NK-92 (cell line): Measurements from ENCODE around the gene PHF3.

Experiments used
- DNase-seq: peaks from one replicate; lab custom pipeline; 2025; ENCODE audit not compliant: unreplicated experiment; lab: John Stamatoyannopoulos, UW

Gene PHF3

GRCh38 chr6:63760199-63760598 is 124.6 kb downstream of the PHF3 start:
- DNase-seq = no peak

DNA sequence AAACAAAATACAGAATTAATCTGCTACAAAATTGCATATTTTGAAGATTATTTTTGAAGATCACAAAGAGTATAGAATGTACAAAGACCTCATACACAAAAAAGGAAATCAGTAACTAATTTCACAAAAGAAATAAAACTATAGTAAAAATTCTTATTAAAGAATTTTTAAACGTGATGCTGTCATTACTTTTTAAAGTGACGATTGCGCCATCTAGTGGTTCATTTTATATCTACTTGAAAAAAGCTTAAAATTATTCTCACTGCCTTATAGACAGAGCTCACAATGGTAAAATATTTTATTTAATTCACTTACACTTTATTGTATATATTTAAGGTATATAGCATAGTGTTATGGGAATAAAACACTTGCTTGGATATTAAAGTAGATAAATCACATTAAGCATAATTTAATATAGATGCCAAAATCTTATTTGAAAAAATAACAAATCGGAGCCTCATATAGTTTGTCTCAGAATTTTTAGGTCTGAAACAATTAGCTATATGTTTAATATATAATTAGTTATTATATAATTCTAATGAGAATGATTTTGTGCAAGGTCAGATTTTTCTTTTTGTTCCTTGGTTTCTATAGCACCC is 128.8 kb downstream of the PHF3 start:
- no peak for DNase-seq
